HG02943 (cell line): ENCODE measurements around the gene OR2Y1.
"Not testable (repeated sequence)": the region's sequence is repeated elsewhere in the genome, so short reads cannot be mapped to it uniquely, and the experiment has no call there.

Experiments used
- ATAC-seq: cut with Tn5 transposase; IDR thresholded peaks from one replicate; pipeline ENCODE4 v1.9.1; 2021; ENCODE audit warnings: mild to moderate bottlenecking, low read depth, moderate library complexity; ENCODE audit not compliant: unreplicated experiment

The OR2Y1 gene

DNA sequence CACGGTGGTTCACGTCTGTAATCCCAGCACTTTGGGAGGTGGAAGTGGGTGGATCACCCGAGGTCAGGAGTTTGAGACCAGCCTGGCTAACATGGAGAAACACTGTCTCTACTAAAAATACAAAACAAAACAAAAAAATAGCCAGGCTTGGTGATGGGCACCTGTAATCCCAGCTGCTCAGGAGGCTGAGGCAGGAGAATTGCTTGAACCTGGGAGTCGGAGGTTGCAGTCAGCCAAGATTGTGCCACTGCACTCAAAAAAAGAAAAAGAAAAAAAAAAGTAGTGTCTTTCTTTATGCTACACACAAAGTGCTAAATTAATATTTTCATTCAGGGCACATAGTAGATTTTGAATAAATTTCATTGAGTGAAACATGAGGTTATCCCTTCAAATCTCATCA lies 1.1 kb upstream of the OR2Y1 start:
- not testable (repeated sequence) for ATAC-seq

DNA sequence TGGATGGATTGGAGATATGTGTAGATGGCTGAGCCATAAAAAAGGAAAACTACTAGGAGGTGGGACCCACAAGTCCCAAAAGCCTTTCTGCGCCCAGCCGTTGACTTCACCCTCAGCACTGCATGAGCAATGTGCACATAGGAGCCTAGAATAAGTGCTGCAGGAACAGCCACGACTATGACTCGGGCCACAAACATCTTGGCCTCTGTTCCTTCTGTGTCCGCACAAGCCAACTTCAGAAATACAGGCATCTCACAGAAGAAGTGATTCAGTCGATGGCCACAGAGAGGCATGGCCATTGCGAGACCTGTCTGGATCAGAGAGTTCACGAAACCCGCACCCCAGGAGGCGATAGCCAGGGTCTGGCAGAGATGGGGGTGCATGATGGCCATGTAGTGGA lies 587 bp downstream of the OR2Y1 start:
- no peak for ATAC-seq

DNA sequence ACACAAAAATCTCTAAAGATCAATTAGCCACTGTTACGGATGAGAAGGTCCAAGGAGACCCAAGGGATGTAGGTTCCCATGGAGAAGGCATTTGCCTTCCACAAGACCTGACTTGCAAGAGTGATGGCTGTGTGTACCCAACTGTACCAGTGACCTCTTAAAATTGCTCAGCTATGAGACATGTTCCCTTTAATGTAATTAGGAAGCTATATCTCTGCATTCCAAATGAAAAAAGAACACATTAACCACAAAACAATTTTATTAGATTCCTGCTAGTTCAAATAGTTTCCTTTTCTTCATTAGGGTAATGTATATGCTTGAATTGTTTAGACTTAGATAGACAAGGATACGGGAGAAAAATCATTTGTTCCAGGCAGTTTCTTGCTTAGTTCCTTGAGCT lies 3.3 kb downstream of the OR2Y1 start:
- ATAC-seq, result no peak

DNA sequence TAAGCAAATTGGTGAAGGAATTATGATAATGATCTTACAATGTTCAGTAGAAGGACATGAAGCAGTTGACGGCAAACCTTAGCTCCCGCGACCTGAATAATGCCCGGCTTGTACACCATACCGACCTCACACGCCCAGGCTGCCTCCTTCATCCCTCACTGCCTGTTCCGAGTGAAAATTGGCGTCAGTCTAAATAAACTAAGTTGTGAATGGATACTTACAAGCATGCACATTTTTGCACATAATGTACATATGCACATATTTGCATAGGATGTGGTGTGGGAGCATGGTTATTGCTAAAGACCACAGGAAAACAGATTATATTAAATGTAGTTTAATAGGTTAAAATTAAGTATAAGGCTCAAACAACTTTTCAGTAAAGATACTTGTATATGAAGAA lies 14.9 kb downstream of the OR2Y1 start:
- no peak for ATAC-seq

DNA sequence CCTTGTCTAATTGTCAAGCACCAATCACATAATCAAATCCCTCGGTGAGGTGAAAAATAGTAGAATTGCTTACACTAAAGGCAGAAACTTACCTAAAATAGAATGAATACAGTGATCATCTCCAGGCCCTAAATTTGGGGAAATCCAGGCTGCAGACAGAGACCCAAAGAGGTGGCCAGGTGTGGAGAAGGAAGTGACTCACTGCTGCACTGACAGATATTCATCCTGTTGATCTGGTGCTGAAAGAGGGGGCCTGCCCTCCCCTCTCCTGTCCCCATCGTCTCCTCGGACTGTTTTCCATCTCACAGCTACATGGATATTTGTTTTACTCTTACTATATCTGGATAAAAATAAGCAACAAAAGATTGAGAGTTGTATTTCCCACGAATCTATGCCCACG lies 15.9 kb downstream of the OR2Y1 start:
- no peak for ATAC-seq

DNA sequence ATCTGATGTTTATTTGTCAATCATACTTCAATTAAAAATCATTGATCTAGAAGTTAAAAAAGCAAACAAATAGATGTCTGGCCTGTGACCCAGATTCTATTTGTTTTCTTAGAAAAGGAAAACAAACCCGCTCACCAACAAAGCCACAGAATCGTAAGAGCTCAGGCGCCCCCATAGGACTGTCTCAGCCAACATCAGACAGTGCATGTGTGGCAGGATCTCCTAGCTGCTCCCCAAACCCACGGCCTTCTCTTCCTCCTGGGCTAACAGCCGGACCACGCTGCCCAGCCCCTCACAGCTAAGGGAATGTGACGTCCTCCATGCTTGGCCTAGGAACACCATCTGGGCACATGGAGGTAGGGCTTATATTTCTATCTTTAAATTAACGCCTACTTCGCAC lies 19.4 kb downstream of the OR2Y1 start:
- no peak for ATAC-seq

DNA sequence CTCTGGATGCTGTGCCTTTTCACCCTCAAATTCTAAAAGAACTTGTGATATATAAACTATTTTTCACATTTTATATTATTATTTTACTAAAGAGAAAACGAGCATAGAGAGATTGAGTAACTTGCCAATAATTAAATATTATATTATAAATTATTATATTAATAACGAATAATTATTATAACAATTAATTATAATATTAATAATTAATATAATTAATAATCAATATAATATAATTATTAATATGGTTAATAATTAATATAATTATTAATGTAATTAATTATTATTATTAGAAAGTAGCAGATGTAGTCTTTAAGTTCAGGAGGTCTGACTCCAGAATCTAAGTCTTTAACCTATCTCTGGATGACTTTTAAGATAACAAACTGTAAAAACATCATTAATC lies 20.1 kb downstream of the OR2Y1 start:
- no peak for ATAC-seq

DNA sequence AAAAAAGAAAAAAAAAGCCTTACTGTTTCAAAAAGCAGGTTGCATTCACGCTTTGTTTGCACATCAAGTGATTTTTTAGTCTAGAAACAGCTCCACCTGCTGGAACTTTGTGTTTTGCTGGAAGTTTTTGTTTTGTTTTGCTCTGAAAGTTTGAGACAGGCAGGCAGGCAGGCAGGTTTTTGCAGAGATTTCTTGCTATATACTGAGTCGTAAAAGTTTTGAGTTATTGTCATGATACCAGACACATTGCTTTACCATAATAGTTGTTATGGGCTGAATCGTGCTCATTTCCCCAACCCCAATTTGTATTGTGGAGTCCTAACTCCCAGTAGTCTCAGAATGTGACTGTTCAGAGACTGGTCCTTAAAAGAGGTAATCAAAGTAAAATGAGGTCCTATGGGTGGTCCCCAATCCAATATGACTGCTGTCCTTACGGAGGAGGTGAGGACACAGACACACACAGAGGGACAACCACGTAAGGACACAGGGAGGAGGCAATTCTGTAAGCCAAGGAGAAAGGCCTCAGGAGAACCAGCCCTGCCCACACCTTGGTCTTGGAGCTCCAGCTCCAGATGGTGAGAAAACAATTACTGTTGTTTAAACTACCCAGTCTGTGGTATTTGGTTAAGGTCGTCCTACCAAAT lies 20.9 kb downstream of the OR2Y1 start:
- ATAC-seq, result no peak

DNA sequence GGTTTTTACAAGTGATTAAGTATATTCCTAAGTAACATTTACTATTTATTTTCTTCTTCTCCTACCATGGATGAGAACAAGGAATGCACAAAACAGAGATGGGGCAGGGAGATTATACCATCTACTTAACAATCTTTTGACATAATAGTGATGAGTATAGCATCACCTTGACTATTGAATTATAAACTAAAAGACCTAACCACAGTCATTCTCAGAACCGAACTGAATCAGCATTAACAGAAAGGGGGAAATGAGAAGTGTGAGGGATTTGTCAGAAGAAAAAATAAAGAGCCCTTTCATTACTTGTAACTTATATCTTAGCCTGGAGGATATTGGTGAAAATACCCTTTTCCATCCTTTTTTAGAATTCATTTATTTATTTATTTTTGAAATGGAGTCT lies 21.9 kb downstream of the OR2Y1 start:
- ATAC-seq, result no peak

DNA sequence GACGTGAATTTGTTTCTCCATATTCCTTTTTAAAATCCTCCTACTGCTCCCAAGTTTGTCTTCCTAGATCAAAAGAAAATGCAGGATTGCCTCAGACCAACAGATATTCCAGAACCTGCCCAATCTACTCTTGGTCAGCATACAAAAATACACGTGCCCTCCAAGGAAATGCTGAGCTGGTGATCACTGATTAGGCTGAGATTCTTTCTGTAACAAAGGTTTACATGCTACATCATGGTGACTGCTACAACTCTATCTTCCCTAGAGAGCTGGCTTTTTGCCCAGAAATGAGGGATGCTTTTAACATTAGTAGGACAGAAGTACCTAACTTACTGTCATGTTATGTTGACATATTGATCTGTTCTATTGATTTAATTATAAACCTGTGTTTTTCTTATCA lies 35.5 kb downstream of the OR2Y1 start:
- ATAC-seq, result no peak

DNA sequence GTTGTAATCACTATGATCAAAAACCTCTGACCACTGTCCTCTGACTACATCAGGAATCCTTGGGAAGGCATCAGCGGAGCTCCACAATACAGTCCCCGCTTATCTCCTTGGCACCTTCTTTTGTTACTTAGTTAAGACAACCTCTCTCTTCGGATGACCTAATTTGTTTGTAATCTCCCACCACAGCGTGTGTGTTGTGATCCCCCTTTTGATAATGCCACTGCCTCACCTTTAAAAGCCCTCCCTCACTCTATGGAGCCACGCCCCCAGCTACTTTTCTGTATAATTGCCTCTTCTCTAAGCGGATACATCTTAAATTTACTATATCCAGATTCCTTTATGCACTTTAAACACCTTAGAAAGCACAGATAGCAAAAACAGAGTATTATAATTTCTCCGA lies 35.9 kb downstream of the OR2Y1 start:
- ATAC-seq, result no peak

DNA sequence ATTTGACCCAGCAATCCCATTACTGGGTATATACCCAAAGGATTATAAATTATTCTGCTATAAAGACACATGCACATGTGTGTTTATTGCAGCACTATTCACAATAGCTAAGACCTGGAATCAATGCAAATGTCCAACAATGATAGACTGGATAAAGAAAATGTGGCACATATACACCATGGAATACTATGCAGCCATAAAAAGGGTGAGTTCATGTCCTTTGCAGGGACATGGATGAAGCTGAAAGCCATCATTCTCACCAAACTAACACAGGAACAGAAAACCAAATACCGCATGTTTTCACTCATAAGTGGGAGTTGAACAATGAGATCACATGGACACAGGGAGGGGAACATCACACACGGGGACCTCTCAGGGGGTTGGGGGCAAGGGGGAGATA lies 36.5 kb downstream of the OR2Y1 start:
- ATAC-seq, result not testable (repeated sequence)

DNA sequence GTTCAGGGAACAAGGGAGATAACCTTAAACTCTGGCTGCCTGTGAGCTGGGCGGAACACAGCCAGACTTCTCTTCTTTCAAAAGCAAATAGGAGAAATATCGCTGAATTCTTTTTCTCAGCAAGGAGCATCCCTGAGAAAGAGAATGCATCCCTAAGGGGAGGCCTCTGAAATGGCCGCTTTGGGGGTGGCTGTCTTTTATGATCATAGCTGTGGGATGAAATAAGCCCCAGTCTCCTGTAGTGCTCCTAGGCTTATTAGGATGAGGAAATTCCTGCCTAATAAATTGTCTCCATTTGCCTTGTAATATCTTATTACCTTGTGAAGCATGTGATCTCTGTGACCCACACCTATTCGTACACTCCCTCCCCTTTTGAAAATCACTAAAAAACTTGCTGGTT lies 39.4 kb downstream of the OR2Y1 start:
- ATAC-seq, result not testable (repeated sequence)

DNA sequence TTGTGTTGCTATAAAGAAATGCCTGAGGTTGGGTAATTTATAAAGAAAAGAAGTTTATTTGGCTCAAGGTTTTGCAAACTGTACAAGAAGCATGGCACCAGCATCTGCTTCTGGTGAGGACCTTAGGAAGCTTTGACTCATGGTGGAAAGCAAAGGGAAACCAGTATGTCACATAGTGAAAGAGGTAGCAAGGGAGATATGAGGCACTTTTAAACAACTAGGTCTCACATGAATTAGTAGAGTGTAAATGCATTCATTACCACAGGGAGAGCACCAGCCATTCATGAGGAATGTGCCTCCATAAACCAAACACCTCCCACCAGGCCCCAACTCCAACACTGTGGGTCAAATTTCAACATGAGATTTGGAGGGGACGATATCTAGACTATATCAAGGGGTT lies 40.8 kb downstream of the OR2Y1 start:
- no peak for ATAC-seq

DNA sequence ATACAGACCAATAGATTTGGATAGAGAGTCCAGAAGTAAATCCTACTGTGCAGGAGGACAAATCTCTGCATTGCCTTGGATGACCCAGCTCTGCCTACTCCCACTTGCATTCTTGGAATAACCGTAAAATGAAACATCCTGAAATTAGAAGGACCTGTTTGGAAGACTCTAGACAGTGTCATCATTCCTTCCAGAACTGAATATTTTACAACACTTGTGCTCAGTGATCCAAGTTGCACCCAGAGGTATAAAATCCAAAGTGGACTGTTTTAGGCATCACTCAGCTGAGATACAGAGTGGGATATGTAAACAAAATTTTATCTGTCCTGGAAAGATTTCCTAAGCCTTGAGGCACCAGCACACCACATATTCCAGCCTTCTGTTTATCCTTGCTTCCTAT lies 43.7 kb downstream of the OR2Y1 start:
- ATAC-seq, result no peak

DNA sequence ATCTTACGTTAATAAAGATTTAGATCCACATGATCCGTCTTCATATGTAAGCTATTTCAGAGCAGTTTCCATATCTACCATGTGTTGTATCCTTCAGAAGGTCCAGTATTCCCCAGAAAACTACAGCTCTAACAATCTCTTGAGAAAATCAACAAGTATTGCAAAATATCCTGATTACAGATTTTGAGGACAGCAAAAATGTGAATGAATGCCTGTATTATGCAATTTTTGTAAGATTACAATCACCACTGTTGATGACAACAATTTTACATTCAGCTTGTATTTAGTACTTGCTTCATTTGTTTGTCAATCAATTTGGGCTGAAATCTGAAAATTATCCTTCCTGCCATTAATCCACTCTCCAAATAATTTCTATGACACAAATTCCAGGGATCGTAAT lies 47.4 kb downstream of the OR2Y1 start:
- ATAC-seq, result no peak

DNA sequence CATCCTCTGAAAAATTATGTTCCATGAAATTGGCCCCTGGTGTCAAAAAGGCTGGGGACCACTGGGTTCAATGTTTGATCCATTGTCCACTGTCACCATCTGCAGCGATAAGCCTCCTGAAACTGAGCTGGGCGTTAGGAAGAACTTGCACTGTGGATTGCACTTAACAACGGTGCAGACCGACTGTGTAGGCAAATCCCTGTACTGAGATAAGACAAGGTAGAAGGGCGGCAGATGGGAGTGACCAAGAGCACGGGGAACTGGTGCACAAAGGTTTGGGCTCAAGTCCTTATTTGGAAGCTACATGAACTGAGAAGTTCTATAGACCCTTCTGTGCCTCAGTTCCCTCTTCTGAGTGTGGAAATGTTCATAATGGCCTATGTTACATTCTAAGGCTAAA lies 48.8 kb downstream of the OR2Y1 start:
- ATAC-seq, result no peak

DNA sequence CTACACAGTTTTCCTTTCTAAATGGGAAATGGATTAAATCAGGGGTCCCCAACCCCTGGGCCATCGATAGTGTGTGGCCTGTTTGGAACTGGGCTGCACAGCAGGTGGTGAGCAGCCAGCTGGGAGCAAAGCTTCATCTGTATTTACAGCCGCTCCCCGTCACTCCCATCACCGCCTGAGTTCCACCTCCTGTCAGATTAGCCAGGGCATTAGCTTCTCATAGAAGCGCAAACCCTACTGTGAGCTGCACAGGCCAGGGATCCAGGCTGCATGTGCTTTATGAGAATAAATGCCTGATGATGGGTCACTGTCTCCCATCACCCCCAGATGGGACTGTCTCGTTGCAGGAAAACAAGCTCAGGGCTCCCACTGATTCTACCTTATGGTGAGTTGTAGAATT lies 49.3 kb downstream of the OR2Y1 start:
- ATAC-seq, result no peak

DNA sequence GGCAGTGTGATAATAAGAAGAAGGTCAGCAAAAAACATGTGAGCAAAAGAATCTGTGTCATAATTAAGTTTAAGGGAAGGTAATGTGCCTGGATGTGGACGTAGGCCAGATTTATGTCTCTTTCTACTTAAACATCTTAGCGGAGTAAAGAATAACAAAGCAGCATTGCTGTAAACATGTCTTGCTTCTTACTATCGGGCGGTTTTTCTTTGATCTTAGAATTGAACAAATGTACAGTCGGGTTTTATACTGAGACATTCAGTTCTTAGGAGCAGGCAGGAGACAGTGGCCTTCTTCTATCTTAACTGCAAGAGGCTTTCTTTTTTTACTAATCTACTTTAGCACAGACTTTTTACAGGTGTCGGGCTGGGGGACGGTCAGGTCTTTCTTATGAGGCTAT lies 50.1 kb downstream of the OR2Y1 start:
- no peak for ATAC-seq
